Right lung (tissue), 10 donors: ENCODE results near the gene TENT4A. TPM values are rescaled to one million over a fixed set of nuclear protein-coding genes. Genes with fewer than 3 reads are reported as not detected.
"Not testable (repeated sequence)": the region's sequence is repeated elsewhere in the genome, so short reads cannot be mapped to it uniquely, and the experiment has no call there.

Experiments used
- DNase-seq, 2 donors: peaks; one replicate each; pipeline ENCODE4 v3.0.0-alpha.2; 2013
- long read RNA-seq, 8 donors: transcript quantifications; one replicate each; lab custom pipeline, GENCODE V29; 2026
- polyA plus RNA-seq, 5 donors: library from polyadenylated mRNA; unstranded; fragments of 120-200 nt; gene quantifications; one replicate each; pipeline versions ENCODE4 v1.2.1 to v1.2.3, GENCODE V29; 2013; ENCODE audit warnings: inconsistent platforms in 1 of 5, low replicate concordance in 1 of 5; ENCODE audit not compliant: insufficient read length in 5 of 5, insufficient read depth in 1 of 5

The TENT4A gene
- polyA plus RNA-seq = 10 to 100 TPM; 27.9 to 35.9 (median 31.6) TPM
- long read RNA-seq, donor 1, full-length matches to known transcripts = 5 of 29 reads
- long read RNA-seq, donor 1, partial matches to known transcripts = 24 of 29 reads
- long read RNA-seq, donor 1, other reads (novel, unspliced or antisense) = 0 of 29 reads
- long read RNA-seq, donor 2, full-length matches to known transcripts = 2 of 15 reads
- long read RNA-seq, donor 2, partial matches to known transcripts = 13 of 15 reads
- long read RNA-seq, donor 2, other reads (novel, unspliced or antisense) = 0 of 15 reads
- long read RNA-seq, donor 3 = 0 reads
- long read RNA-seq, donor 4, full-length matches to known transcripts = 1 of 1 reads
- long read RNA-seq, donor 4, partial matches to known transcripts = 0 of 1 reads
- long read RNA-seq, donor 4, other reads (novel, unspliced or antisense) = 0 of 1 reads
- long read RNA-seq, donor 5, full-length matches to known transcripts = 3 of 3 reads
- long read RNA-seq, donor 5, partial matches to known transcripts = 0 of 3 reads
- long read RNA-seq, donor 5, other reads (novel, unspliced or antisense) = 0 of 3 reads
- long read RNA-seq, donor 6, full-length matches to known transcripts = 4 of 4 reads
- long read RNA-seq, donor 6, partial matches to known transcripts = 0 of 4 reads
- long read RNA-seq, donor 6, other reads (novel, unspliced or antisense) = 0 of 4 reads
- long read RNA-seq, donor 7, full-length matches to known transcripts = 1 of 1 reads
- long read RNA-seq, donor 7, partial matches to known transcripts = 0 of 1 reads
- long read RNA-seq, donor 7, other reads (novel, unspliced or antisense) = 0 of 1 reads
- long read RNA-seq, donor 8, full-length matches to known transcripts = 2 of 2 reads
- long read RNA-seq, donor 8, partial matches to known transcripts = 0 of 2 reads
- long read RNA-seq, donor 8, other reads (novel, unspliced or antisense) = 0 of 2 reads

GRCh38 chr5:6713274-6714225 lies at the start of gene TENT4A:
Gene TENT4A, plus strand, starts transcription at chr5:6713432. Its CDS starts 552 bp downstream, at chr5:6713984.
- no peak for DNase-seq

- no peak for DNase-seq
Observed at GRCh38 chr5:6666762-6667161, 46.5 kb upstream of the TENT4A start.

- no peak for DNase-seq
Observed at GRCh38 chr5:6667648-6668047, 45.6 kb upstream of the TENT4A start.

- not testable (repeated sequence) for DNase-seq
Observed at GRCh38 chr5:6668717-6669116, 44.5 kb upstream of the TENT4A start.

- no peak for DNase-seq
Observed at GRCh38 chr5:6673031-6673430, 40.2 kb upstream of the TENT4A start.

GRCh38 chr5:6673963-6674362 lies 39.3 kb upstream of the TENT4A start:
- DNase-seq = no peak

DNA sequence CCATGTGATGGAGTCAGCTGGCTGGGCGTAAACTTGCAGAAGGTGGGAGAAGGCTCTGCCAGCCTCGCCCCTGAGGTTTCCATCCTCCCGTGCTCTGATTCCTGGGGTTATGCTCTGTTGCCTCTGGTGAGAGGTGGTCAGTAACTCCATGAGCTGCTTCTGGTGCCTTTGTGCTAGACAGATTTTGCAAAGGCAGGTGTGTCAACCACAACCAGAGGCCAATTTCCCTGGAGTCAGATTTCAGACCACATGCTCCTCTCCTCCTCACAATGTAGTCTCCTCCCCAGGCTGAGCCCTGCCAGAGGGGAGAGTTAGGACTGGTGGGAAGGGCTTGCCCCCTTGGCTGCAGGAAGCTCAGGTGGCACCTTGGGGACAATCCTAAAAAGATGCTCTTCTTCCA lies 38.8 kb upstream of the TENT4A start:
- DNase-seq = no peak

- no peak for DNase-seq
Observed at GRCh38 chr5:6674886-6675285, 38.3 kb upstream of the TENT4A start.

- no peak for DNase-seq
Observed at GRCh38 chr5:6675784-6676491, 37.3 kb upstream of the TENT4A start.

GRCh38 chr5:6676702-6677101 lies 36.5 kb upstream of the TENT4A start:
- no peak for DNase-seq

DNA sequence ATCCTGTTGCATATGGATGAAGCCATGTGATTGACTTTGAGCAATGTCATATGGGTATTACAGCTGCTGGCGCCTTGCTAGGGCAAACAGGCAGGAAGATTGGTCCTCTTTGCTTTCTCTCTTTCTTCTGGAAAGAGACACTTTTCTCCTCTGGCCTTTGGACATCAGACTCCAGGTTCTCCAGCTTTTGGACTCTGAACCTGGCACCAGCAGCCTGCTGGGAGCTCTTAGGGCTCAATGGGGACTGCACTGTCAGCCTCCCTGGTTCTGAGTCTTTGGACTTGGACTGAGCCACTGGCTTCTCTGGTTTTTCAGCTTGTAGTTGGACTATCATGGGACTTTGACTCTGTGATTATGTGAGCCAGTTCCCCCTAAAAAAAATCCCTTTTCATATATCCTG lies 34.8 kb upstream of the TENT4A start:
- DNase-seq = no peak

GRCh38 chr5:6680922-6681321 lies 32.3 kb upstream of the TENT4A start:
- DNase-seq = no peak

DNA sequence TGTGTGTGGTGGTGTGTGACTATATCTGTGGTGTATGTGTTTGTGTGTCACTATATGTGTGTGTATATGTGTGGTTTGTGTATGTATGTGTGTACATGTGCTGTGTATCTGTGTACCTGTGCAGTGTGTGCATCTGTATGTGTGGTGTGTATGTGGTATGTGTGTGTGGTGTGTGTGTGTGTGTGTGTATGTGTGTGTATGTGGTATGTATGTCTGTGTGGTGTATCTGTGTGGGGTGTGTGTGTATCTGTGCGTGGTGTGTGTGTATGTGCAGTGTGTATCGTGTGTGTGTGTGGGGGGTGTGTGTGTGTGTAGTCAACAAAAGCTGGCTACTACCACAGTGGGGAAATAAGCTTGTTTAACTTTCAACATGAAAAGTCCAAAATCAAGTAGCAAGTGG lies 31.6 kb upstream of the TENT4A start:
- DNase-seq = no peak

- no peak for DNase-seq
Observed at GRCh38 chr5:6682239-6682638, 31.0 kb upstream of the TENT4A start.

DNA sequence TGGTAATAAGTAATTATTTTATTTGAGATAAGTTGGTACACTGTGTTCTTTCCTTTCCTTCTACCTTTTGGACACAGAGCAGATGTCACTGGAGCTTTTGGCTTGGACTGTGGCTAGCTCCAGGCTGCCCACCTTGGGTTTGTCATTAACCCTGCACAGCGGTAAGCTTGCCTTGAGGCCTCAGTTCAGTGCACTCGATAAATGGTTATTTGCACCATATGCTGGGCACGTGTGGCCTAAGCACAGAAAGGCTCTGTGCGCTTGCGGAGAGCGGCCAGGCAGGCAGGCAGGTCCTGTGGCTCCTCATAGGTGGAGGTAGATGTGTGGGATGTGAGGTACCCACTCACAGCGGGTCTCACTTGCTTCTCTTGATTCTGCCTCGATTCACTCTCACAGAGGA lies 30.0 kb upstream of the TENT4A start:
- no peak for DNase-seq

GRCh38 chr5:6684075-6684474 lies 29.2 kb upstream of the TENT4A start:
- no peak for DNase-seq

DNA sequence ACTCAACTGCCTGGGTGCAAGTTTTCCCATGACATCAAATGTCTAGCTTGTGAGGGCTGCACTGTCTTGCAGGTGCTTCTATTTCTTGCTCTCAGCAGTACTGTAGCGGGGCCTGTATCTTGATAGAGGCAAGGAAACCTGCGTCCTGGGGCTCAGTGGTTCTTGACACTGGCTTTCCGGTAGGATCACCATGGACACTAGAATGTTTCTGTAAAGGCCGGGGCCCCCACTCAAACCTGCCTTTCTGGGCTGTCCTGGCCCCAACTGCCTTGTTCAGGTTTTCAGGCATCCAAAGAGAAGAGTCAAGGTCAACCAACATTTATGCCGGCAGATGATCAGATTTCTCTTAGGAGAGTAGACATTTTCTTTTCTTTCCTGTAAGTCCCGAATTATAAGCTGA lies 26.7 kb upstream of the TENT4A start:
- no peak for DNase-seq

DNA sequence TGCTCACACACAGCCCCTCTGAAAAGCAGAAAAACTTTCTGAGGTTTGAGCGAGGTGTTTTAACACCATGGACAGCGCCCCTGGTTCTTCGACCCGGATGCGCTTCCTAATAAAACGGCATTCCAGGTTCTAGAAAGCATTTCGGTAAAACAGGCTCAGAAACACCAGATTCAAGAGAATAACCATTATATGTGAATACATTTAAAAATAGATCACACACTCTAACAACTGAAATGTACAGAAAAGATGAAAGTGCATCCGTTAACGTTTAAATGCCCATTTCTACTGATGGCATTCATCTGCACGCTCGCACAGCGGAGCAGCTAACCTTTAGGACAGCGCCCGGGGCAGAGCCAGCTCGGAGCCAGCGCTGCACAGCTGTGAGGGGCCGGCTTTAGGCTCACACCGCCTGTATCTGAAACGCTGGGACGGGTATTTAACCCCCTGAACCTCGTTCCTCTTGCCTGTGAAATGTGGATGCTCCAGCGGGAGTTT lies 26.3 kb upstream of the TENT4A start:
- DNase-seq = peak; percentile 42 to 55

DNA sequence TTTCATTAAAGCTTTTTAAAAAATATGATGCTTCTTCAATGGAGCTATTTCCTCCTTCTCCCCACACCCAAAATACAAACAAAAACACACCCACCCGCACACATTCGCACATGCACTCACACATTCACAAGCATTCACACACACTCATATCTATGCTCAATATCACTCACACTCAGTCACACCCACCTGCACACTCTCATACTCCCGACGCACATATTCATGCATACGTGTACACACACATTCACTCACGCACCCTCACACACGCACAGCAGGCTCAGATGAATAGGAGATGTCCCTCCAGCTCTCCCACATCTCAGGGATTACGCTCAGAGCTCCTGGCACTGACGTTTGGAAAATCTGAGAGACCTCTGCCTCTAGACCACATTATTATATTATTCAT lies 25.7 kb upstream of the TENT4A start:
- DNase-seq = no peak

DNA sequence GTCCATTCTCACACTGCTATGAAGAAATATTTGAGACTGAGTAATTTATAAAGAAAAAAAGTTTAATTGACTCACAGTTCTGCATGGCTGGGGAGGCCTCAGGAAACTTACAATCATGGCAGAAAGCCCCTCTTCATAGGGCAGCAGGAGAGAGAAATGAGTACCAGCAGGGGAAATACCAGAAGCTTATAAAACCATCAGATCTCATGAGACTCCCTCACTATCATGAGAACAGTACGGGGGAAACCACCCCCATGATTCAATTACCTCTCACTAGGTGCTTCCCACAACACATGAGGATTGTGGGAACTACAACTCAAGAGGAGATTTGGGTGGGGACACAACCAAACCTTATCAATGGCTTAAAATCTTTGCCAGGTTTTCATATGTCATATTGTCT lies 20.3 kb upstream of the TENT4A start:
- DNase-seq = no peak

DNA sequence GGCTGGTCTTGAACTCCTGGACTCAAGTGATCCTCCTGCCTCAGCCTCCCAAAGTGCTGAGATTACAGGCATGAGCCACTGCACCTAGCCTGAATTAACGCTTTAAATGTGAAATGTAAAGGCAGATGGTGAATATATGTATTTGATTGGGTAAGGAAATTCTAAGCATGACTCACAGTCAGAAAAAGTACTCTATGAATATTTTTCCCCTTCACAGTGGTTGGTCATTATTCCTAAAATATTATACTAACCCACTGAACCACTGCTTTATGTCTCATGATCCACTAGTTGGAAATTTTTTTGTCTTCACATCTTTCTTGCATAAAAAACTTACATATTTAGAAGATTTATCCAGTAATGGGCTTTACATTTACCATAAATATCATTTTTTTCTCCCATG lies 14.5 kb upstream of the TENT4A start:
- no peak for DNase-seq
